Stimulated activated CD8-positive, alpha-beta memory T cell treated with anti-CD3 and anti-CD28 coated beads, Interleukin-2, amount 100 ng/mL, for 48 hours (primary cell): ENCODE results near the gene CRB3.

Experiments used
- DNase-seq, 2 donors: peaks; one replicate each; pipeline ENCODE4 v3.0.0-alpha.2; 2020; ENCODE audit warnings: low read depth in 2 of 2

CRB3 gene

DNA sequence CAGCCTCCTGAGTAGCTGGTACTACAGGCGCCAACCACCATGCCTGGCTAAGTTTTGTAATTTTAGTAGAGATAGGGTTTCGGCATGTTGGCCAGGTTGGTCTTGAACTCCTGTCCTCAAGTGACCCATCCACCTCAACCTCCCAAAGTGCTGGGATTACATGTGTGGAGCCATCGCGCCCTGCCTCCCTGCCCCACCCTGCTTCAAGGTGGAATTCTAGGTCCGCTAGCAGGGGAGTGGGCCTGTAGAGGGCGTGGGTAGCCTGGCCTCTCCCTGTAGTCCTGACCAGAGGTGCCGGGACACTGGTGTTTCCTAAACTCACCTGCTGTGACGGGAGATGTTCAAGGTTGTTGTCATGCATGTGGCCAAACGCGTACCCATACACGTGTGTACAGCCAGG, 30.9 kb upstream of the CRB3 start:
- DNase-seq: no peak

DNA sequence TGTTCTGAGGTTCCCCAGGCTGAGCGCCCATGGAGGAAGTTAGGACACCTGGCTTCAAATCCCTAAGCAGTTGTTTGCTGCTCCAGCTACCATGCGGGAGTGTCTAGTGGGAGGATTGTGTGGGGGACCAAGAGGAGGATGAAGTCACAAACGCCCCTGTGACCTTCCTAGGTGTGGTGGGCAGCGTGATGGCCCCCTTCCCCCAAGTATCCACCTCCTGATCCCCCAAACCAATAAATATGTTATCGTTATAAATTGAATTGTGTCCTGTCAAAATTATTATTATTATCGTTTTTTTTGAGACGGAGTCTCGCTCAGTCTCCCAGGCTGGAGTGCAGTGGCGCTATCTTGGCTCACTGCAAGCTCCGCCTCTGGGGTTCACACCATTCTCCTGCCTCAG, 30.4 kb upstream of the CRB3 start, which contains the start of gene SLC25A41:
Gene SLC25A41, minus strand, starts transcription at position 101 of the 400 bp plus-strand sequence. Its CDS starts 70 bp downstream, at position 31.
- DNase-seq: no peak

DNA sequence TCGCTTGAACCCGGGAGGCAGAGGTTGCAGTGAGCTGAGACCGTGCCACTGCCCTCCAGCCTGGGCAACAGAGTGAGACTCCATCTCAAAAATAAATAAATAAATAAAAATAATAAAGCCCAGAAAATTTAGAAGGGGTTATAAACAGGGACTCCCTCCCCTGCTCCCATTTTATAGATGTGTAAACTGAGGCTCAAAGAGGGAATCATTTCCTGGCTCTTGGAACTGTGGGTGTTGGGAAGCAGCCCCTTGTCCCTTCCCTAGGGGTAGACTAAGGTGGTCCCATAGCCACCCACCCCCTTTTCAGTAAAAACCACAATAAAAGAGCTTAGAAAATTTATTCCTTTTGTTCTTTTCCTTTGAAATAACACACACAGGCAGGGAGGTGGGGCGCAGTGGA, 24.3 kb upstream of the CRB3 start:
- no peak for DNase-seq

DNA sequence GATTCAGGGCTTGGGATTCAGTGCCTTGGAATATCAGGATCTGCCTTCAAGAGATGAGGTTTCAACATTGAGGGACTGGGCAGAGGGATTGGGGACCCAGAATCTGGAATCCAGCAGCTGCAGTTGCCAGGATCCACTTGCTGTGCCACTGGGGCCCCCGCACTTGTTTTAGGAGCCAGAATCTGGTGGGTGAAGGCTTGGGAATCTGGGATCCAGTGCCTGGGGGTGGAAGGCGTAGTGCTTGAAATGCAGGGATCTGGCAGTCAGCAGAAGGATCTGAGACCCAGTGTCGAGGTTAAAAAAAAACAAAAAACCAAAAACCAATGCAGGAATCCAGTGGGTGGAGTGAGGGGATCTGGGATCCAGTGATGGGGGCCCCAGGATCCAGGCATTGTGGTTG, 23.2 kb upstream of the CRB3 start:
- DNase-seq: no peak

DNA sequence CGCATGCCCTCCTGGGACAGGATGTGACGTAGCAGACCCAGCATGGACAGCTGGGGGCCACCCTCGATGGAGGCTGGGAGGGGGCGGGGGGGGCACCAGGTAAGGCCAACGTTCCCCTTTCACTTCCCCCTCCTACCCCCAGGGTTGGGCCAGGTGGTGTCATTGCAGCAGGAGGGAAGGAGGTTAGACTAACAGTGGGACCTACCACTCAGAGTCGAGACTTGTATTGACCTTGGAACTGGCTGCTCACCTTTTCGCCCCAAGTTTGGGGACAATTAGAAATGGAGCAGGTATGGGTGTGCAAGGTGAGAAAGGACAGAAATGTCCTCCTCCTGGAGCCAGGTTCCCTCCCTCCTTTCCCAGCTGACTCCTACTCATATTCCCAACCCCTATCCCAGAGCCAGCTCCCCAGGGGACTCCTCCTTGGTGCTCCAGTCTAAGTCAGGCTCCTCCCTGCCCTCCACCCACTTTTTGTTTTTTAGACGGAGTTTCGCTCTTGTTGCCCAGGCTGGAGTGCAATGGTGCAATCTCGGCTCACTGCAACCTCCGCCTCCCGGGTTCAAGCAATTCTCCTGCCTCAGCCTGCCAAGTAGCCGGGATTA, 21.9 kb upstream of the CRB3 start:
- no peak for DNase-seq

DNA sequence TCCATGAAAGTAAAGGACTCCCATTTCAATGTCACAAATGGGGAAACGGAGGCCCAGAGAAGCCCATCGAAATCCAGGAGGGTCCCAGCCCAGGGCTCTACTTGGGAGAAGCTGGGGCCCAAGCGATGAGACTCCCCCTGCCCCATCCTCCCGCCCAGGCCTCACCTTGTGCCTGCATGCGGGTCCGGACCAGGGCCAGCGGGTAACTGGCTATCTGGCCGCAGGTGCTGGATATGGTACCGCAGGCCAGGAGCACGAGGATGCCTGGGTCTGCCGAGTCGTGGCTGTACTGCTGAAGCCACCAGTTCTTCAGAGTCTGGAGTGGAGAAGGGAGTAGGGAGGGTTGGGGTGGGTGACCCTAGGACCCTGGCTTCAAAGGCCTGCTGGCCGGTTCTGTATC, 20.1 kb upstream of the CRB3 start:
- no peak for DNase-seq

DNA sequence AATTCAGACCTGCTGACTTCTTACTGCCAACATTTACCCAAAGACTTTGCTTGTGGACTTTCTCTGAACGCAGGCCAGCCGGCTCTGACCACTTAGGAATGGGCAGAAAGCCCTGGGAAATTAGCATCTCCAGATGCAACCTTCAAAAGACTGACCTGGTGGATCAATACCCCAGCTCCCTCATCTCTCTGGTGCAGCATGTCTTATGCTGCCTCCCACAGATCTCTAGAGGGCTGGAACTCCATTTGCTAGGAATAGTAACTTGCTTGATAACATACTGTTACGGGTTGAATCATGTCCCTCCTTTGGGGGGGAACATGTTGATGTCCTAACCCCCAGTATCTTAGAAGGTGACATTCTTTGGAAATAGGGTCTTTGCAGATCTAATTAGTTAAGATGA, 17.6 kb upstream of the CRB3 start:
- DNase-seq: no peak

DNA sequence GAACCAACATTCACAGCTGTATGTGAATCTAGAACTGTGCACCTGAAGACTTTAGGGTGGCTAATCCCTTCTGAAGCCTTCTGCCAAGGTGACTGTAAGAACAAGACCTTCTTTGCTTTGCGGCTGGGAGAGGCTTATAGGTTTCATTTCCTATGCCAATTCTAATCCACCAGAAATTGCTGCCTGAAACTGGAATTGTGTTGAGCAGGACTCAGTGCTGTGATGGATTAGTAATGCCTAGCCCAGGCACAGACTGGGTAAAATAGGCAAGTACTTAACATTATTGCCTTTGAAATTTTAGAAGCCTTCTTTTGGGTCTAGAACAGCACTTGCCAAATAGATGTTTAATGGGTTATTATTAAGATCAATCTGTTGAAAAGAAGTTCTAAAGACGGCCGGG, 16.0 kb upstream of the CRB3 start:
- DNase-seq: no peak

DNA sequence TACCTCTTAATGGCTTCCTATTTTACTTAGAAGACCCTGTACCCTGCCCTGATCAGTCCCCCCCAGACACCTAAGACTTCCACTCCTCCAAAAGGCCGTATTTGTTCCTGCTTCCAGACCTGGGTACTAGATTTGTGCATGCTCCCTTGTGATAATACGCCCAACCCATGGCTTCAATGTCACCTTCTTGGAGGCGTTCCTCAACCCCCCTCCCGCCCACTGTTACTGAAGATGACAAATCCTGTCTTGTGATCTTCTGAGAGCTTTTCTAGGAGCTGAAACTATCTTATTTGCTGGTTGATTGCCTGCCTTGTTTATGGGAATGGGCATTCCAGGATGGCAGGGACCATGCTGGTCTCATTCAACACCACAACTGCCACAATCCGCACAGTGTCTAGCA, 13.9 kb upstream of the CRB3 start:
- no peak for DNase-seq

DNA sequence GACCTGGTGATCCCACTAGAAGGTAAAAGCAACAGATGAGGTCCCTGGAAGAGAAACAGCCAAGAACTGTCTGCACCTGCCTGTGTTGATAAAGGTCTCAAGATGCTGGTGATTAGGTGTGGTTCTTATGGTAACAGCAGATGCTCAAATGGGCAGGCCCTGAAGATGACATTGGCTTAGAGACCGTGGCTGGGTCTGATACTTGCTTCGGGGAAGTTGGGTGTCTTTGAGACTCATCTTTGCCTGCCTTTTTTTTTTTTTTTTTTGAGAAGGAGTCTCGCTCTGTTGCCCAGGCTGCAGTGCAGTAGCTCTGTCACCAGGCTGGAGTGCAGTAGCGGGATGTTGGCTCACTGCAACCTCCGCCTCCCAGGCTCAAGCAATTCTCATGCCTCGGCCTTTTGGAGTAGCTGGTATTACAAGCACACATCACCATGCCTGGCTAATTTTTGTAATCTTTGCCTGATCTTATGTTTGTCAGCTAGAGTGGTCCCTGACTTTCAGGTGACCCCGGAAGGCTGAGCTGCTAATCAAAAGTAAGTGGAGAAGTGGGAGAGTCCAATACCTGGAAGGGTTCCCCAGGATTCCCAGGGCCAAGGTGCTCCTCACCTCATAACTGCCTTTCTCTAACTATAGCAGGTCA, 12.4 kb upstream of the CRB3 start:
- DNase-seq: no peak

DNA sequence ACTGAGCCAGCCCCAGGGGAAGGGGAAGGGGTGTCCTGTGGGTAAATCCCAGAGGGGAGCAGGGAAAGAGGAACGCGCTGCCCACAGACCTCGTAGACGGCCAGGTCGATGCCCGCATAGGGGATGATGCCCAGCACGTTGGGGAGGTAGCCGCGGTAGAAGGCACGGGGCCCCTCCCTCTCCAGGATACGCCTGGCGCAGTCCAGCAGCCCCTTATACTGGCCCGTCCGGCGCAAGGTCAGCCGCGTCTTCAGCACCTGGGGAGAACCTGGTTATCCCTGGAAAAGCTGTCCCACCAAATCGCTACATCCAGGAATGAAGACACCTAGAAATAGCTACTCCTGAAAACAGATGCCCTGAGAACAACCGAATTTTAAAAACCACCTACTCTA, 11.9 kb upstream of the CRB3 start:
- DNase-seq: no peak

DNA sequence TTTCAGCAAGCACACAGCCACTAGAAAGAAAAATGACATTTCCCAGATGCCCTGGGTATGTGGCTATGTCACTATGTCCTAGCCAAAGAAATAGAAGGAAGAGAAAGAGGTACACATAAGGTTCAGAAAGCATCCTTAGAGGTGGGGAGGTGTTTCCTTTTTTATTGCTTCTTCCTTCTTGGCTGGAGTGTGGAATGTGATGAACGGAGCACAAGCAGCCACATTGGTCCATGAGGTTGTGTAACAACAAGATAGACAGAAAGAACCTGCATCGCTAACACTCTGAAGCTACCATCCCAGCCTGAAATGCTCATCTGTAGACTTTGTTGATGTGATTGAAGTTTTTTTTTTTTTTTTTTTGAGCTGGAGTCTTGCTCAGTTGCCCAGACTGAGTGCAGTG, 11.2 kb upstream of the CRB3 start:
- no peak for DNase-seq

DNA sequence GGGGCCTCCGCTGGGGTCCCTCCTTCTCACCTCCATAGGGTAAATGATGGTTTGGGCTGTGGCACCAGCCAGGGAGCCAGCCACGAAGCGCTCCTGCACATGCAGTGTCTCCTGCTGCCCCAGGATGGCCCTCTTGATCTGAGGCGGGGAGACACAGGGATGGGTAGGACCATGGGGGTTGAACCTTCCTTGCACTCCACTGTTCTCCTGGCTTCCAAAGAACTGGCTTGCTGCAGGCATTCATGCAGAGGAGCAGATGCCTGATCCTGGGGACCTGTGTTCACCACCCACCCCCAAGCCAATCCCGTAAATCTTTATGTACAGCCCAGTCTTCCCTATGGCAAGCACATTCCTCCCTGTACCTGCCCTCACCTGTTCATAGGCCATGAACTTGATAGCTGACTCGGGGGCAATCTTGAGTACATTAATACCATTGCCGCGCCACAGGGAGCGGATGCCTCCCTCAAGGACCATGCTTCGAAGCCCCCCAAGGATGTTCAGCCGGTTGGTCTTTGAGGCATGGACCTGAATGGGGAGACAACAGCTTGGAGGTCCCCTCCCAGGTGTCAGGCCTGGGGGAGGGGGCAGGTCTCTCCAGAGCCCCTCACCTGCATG, 10.0 kb upstream of the CRB3 start:
- no peak for DNase-seq

DNA sequence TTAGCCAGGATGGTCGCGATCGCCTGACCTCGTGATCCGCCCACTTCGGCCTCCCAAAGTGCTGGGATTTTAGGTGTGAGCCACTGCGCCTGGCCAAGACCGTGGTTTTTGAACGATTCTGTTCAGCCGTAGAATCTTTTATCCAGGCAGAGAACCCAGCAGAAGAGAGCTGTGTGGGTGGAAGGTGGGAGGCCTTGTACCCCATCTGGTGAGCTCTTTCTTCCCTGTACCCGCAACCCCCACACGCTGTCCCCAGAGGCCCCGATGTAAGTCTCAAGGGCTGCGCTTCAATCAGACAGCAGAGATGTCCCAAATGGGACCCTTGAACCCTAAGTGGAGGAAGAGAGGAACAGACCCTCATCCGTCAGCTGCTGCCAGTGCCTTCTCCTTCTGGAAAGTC, 8.1 kb upstream of the CRB3 start:
- DNase-seq: no peak

DNA sequence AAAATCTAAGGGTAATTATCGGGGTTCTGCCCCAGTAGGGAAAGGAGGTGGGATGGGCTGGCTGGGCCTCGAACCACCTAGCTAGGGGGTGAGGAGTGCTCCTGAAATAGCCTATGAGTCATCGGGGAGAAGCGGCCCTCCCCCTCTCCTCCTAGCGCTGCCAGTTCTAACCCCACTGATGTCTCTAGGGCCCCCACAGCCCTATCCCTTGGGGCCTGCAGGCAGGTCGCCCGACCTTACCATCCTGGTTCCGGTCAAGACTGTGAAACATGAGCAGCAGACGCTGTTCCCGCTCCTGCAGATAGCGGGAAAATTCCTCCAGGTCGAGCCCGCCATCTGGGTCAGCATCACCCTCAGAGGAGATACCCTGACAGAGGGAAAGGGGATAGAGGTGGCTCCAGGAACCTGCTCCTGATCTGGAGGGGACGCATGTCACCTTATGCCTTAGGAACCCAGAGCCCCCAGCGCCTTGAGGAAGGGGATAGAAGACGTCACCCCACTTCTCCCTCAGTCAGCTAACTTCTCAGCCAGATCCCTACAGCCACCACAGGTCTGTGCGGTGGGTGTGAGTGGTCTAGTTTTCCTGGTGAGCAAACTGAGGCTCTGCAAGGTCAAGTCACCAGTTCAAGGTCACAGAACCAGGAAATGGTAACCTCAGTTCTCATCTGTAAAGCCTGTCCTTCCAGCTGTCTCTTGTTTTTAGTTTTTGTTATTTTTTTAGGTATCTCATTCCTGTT, 5.9 kb upstream of the CRB3 start:
- DNase-seq: no peak

DNA sequence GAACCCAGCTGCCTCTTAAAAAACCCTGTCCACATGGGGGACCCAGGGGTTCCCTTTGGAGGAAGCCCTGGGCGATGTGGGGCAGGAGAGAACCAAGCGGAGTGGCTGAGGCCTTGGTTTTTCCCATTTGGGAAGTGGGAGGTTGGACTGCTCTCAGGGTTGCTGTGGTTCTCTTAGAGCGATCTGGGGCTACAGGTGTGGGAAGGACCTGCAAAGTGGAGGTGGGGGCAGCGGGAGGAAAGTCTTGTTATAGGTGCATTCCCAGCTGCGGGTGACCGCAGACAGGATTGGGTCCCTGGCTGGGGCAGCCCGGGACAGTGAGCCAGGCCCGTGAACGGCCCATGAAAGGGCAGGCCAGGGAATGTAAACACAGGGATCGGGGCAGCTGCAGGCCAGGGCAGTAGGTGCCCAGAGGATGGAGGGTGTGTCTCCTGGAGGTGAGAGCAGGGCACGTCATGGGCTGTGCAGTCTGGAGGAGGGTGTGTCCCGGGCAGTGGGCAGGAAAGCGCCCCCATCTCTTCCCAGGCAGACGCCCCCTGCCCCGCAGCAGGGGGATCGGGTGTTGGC, 5.3 kb upstream of the CRB3 start:
- DNase-seq: no peak

DNA sequence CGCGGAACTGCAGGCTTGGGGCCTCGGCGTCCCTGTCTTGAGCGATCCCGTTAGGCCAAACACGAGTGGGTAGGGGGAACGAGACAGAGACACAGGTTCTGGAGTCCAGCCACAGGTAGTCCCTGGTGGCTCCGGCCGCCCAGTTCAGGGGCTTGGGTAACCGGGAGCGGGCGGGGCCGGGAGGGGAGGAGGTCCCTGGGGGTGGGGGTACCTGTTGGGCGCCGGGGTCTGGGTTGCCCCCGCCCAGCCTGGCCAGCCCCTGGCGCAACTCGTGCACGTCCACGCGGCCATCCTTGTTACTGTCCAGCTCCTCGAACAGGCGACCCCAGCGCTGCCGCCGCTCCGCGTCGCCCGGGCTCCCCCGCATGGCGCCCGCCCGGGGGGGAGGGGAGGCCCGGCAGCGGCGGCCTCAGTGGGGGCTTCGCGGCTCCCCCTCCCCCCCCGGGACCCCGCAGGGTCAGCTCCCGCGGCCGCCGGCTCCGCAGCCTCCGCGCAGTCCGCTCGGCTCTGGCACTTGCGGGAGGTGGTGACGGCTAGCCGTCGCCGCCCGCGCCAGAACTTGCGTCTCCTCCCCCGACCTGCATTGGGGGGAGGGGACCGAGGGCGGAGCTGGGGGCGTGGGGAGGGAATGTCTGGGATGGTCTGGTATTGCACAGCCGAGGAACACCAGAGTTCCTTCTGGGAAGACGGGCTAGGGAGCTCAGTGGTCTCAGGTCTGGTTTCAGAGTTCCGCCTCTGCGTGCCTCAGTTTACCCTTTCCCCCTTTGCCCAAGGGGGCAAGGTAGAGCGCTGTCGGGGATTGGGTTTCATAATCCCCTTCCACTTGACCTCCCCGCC, 4.6 kb upstream of the CRB3 start, which contains the start of gene SLC25A23:
Gene SLC25A23, minus strand, starts transcription at position 531 of the 837 bp plus-strand sequence. Its CDS starts 164 bp downstream, at position 367.
- peak in 1 of 2 donors; percentile 46 for DNase-seq

DNA sequence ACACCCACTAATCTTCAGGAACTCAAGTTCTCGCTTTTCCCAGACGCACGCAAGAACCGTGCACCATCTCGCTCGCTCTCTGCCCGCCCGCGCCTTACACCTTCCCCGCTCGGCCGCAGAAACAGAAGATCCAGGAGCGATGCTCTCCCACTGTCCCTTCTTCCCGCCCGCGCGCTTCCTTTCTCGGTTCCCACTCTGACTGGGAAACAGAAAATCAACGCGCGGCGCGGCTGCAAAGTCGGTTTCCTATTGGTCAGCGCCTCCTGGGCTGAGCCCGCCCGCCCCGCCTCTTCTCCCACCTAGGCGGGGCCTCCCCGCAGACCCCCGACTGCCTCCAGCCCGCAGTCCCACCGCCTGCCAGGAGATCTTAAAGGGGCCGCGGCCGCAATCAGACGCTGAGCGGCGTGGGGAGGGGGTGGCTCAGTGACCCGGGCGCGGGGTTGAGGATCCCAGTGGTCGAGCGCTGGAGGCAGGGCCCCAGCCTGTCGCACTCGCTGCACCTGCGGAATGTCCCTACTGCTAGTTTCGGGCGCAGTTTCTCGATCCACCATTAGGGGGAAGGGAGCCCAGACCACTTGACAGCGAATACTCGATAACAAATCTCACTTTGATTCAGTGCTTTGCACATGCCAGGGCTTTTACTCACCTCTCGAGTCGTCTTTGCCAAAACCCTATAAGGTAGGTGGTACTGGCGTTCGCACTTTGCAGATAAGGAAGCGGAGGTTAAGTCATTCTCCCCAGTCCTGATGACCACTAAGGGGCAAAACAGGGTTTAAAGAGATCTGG, 3.8 kb upstream of the CRB3 start:
- DNase-seq: peak; percentile 96 to 97

DNA sequence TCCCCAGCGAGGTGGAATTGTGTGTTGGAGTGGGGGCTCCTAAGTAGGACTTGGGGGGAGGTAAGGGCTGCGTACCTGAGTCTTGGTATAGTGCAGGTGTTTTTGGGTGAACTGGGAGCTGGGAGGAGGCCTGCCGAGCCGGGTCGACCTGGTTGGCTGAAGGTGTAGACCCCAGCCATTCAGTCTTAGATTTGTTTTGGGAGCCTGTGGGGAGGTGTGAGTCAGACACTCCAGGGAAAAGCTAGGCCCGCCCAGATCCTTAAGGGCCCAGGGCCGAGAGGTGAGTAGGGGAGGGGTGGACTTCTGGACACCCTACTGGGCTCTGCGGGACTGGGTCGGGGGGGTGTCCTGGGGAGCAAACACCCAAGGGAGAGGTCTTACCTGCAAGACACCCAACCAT, 935 bp downstream of the CRB3 start:
- no peak for DNase-seq

DNA sequence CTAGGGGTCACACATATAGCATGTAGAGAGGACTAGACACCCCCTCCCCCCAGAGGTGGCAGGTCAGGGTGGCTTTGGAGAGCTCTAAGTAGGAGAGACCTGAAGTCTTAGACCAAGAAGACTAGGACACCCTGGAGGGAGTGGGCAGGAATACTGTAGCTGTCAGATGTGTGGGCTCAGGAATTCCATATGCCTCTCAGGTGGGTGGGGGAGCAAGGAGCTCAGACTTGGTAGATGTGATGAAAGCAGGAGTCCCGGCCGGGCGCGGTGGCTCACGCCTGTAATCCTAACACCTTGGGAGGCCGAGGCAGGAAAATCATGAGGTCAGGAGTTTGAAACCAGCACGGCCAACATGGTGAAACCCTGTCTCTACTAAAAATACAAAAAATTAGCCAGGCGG, 1.6 kb downstream of the CRB3 start:
- no peak for DNase-seq
